Kidney (tissue), 14 donors: ENCODE measurements around the gene TMEM204. TPM values are rescaled to one million over a fixed set of nuclear protein-coding genes. Genes with fewer than 3 reads are reported as not detected.

Source experiments
- DNase-seq, 5 donors: peaks; one replicate each; pipeline ENCODE4 v3.0.0-alpha.2; 2013 to 2020
- FAIRE-seq: peaks from 2 replicates; lab custom pipeline; 2012; peaks lifted over from hg19 to GRCh38; lab: Jason Lieb, UNC
- H3K27ac ChIP-seq, 2 donors: one replicate each; pipeline ENCODE4 v1.7.0; 2013; ENCODE audit warnings: low read depth in 2 of 2, low read length in 2 of 2, inconsistent platforms in 1 of 2
- H3K27me3 ChIP-seq: one replicate; pipeline ENCODE4 v1.7.1; 2013; ENCODE audit warnings: low read length, inconsistent platforms; ENCODE audit not compliant: control insufficient read depth, insufficient read depth
- H3K36me3 ChIP-seq, 3 donors: one replicate each; pipeline versions ENCODE4 v1.7.0 to v1.7.1; 2013; ENCODE audit warnings: low read length in 3 of 3, control low read depth in 1 of 3, inconsistent platforms in 1 of 3; ENCODE audit not compliant: insufficient read depth in 3 of 3, control insufficient read depth in 2 of 3
- H3K4me1 ChIP-seq, 3 donors: one replicate each; pipeline versions ENCODE4 v1.7.0 to v1.7.1; 2013; ENCODE audit warnings: low read length in 3 of 3, inconsistent platforms in 1 of 3, low read depth in 1 of 3; ENCODE audit not compliant: control insufficient read depth in 2 of 3, insufficient read depth in 2 of 3
- H3K4me3 ChIP-seq, 3 donors: one replicate each; pipeline versions ENCODE4 v1.7.0 to v1.8.1; 2013; ENCODE audit warnings: low read length in 3 of 3, control low read depth in 1 of 3, inconsistent platforms in 1 of 3
- H3K9ac ChIP-seq, 3 donors: one replicate each; pipeline versions ENCODE4 v1.7.0 to v1.7.1; 2013; ENCODE audit warnings: low read length in 3 of 3, control low read depth in 1 of 3, inconsistent platforms in 1 of 3
- H3K9me3 ChIP-seq, 3 donors: one replicate each; pipeline versions ENCODE4 v1.7.0 to v1.7.1; 2013; ENCODE audit warnings: low read length in 3 of 3, control low read depth in 1 of 3, inconsistent platforms in 1 of 3; ENCODE audit not compliant: control insufficient read depth in 2 of 3, insufficient read depth in 1 of 3
- intact Hi-C: fragments of 100-400 bp; cut with DNase I; formaldehyde crosslinking; loops from one replicate; pipeline ENCODE4 v1.11.1; 2022
- polyA plus RNA-seq: library from polyadenylated mRNA; stranded (reverse); fragments of 350-450 nt; fragmentation: Illumina TruSeq; extraction: RNeasy Lipid Tissue Mini Kit (QIAGEN cat#74804); gene quantifications from one replicate; pipeline ENCODE4 v1.2.3, GENCODE V29; 2014; ENCODE audit warnings: low read depth, low replicate concordance; ENCODE audit not compliant: insufficient read depth
- total RNA-seq: library from RNA; stranded (reverse); fragmentation: NEBNext Ultra II Directional; extraction: Animal tissue kit (Norgen Biotek cat#: 25700); gene quantifications from one replicate; pipeline ENCODE4 v1.2.1, GENCODE V29; 2021
- TF ChIP-seq, protein P1 (sequence below): IDR thresholded peaks from 3 replicates; pipeline ENCODE4 v1.5.1; 2012; ENCODE audit warnings: mild to moderate bottlenecking, moderate library complexity, borderline replicate concordance; ENCODE audit not compliant: insufficient read depth; ENCODE audit errors: extremely low read depth
- donor health status: control.
- donor health status: control.
- donor health status: control.
- donor health status: control.
- donor health status: control.
- donor health status: DM: yes; HTN: yes; CAD: no.
- donor health status: Normal renal cell carcinoma (clear cell type).

Gene TMEM204
- total and polyA plus RNA-seq, 2 donors from 2014 or later, result 40.9 to 49.5 TPM

DNA sequence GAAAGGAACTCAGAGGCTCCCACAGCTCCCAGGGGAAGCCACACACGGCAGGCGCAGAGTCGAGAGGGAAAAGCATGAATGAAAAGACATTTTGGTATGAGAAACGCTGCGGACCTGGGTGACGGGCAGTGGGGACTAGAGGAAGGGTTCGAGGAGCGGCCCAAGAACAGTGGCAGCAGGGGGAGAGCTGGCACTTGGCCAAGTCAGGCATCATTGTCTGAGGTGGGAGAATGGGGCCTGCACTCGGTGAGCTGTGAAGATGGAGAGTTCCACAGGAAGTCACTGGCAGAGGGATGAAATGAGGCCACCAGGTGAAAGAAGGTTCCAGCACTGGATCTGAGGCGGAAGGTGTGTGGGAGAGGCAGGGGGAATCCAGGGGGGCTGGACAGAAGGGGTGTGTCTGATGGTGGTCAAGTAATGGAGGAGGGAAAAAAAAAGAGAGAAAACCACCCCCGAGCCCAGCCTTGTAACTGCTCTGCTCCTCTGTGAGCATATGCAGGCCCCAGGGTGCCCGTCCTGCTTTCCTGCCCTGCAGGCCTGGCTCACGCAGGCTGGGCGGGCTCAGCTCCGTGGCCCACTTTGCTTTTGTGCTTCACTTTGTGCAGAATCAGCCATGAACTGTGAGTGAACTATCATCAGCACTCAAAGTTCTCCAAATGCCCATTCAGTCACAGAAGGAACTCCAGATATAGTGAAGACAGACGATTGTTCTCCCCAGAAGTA lies 31.8 kb downstream of the TMEM204 start:
- FAIRE-seq (no peak), DNase-seq (no peak)
- Histone ChIP-seq H3K27me3 (no peaks in the 10 kb centered on the region), H3K4me3 (no peak overlapping the region), H3K4me1 (no peaks in the 10 kb centered on the region), H3K27ac (no peak overlapping the region), H3K36me3 (peaks cover 0 to 11% (median 3%) of the 10 kb centered on the region in 3 donors), H3K9me3 (no peaks in the 10 kb centered on the region), H3K9ac (no peak overlapping the region)
- intact Hi-C loops, result no loop called here
- TF ChIP-seq, protein P1, sequence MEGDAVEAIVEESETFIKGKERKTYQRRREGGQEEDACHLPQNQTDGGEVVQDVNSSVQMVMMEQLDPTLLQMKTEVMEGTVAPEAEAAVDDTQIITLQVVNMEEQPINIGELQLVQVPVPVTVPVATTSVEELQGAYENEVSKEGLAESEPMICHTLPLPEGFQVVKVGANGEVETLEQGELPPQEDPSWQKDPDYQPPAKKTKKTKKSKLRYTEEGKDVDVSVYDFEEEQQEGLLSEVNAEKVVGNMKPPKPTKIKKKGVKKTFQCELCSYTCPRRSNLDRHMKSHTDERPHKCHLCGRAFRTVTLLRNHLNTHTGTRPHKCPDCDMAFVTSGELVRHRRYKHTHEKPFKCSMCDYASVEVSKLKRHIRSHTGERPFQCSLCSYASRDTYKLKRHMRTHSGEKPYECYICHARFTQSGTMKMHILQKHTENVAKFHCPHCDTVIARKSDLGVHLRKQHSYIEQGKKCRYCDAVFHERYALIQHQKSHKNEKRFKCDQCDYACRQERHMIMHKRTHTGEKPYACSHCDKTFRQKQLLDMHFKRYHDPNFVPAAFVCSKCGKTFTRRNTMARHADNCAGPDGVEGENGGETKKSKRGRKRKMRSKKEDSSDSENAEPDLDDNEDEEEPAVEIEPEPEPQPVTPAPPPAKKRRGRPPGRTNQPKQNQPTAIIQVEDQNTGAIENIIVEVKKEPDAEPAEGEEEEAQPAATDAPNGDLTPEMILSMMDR, result no peak

DNA sequence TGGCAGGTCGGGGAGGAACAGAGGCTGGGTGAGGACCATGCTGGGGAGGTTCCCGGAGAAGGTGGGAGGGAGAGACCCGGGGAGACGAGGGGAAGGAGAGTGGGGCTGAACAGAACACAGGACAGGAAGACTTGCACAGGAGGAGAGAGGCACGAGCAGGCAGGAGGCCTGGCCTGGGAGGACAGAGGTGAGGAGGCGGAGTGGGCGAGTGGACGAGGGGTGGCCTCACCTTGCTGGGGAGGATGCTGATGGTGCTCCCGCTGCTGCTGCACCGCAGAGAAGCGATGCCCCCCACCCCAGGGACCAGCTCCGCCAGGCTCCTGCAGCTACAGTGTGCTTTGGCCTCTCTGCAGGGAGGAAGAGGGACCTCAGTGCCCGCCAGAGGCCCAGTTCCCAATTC lies 34.5 kb downstream of the TMEM204 start:
- Histone ChIP-seq H3K27ac (no peak overlapping the region), H3K4me3 (no peak overlapping the region), H3K36me3 (peaks cover 0 to 8% (median 0%) of the 10 kb centered on the region in 3 donors), H3K9me3 (no peaks in the 10 kb centered on the region), H3K4me1 (no peaks in the 10 kb centered on the region), H3K9ac (no peak overlapping the region), H3K27me3 (no peaks in the 10 kb centered on the region)
- intact Hi-C loops, result no loop called here
- TF ChIP-seq, protein P1, result no peak
- DNase-seq (no peak), FAIRE-seq (no peak)

DNA sequence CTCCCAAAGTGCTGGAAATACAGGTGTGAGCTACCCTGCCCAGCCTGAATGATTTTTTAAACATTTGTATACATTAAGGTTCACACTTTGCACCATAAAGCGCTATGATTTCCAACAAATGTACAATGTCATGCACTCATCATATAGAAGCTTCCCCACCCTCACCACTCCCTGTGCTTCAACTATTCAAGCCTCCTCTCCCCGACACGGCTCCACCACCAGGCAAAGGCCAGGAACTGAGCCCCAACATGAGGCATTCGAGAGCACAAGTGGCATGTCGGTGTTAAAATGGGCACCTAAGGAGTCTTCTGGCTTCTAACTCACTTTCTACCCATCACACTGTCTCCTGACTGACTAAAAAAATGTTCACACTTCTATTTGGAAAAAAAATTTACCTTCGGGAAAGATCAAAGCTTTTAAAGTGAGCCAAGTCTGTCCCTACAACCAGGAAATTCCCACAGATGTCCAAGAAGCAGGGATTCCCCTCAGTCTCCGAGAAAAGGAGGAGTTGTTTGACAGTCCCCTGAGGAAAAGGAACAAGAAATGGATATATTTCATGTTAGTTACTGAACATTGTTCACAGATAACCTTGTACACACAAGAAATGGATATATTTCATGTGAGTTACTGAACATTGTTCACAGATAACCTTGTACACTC lies 37.7 kb downstream of the TMEM204 start:
- intact Hi-C loops, result no loop called here
- TF ChIP-seq, protein P1, result no peak
- no peaks in the 10 kb centered on the region for H3K27me3 ChIP-seq
- no peaks in the 10 kb centered on the region for H3K9me3 ChIP-seq
- FAIRE-seq, result no peak
- no peak overlapping the region for H3K27ac ChIP-seq
- DNase-seq, result no peak
- no peak overlapping the region for H3K9ac ChIP-seq
- peaks cover 0 to 8% (median 0%) of the 10 kb centered on the region in 3 donors for H3K36me3 ChIP-seq
- no peaks in the 10 kb centered on the region for H3K4me1 ChIP-seq
- no peak overlapping the region for H3K4me3 ChIP-seq
